HG02678 (cell line): ENCODE measurements around the gene CCSER2.
"Not testable (repeated sequence)": the region's sequence is repeated elsewhere in the genome, so short reads cannot be mapped to it uniquely, and the experiment has no call there.

Source experiments
- ATAC-seq: cut with Tn5 transposase; IDR thresholded peaks from one replicate; pipeline ENCODE4 v1.9.1; 2021; ENCODE audit warnings: mild to moderate bottlenecking, moderate library complexity; ENCODE audit not compliant: unreplicated experiment

CCSER2 gene

DNA sequence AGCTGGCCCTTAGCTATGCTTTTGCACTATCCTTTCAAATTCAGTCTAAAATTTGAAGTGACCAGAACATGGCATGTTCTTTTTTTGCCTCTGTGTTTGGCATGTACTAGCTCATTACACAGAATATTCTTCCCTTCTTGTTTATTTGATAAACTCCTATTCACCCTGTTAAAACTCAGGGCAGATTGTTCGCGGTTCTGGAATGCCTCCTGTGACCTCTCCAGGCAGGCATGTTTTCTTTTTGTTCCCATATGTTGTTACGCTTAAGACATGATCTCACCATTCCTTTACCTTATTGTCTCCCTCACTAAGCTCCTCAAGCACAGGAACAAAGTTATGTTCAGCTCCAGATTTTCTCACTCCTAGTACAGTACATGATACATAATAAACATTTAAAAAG is 181.7 kb downstream of the CCSER2 start:
- no peak for ATAC-seq

DNA sequence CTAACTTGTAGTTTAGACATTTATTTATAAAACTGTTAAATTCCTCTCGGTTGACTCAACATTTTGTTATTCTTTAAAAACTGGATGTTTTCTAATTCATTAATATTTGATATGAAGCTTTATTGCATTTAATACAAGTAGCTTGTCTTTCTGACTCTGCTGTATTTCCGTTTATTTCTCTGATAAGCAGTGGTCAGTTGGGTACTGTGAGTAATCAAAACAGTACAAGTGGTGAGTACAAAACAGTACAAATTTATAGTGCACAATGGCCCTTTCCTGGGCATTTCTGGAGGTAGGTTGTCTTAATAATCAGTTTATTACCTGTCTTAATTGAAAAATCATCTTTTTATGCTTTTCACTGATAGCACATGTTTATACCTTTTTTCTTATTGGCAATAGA is 182.7 kb downstream of the CCSER2 start:
- ATAC-seq = no peak

- no peak for ATAC-seq
Measured at GRCh38 chr10:84511709-84512285, 183.4 kb downstream of the CCSER2 start.

DNA sequence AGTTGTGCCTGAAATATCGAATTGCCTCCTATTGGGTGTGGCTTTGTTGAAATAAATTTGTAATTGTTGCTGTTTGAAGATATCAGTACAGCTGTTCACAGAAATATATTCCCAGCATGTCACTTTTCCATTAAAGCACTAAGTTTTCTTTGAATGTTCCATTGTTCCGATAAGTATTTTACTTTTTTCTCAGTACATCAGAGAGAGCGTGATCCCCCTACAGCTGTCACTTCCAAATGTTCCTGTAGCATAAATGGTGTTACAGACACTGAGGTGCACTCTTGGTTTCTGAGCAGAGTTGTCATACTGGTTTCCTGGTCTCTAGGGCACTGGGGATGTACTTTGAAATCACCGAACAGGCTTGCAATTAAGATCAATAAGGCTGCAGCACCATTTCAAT is 189.2 kb downstream of the CCSER2 start:
- ATAC-seq = no peak

DNA sequence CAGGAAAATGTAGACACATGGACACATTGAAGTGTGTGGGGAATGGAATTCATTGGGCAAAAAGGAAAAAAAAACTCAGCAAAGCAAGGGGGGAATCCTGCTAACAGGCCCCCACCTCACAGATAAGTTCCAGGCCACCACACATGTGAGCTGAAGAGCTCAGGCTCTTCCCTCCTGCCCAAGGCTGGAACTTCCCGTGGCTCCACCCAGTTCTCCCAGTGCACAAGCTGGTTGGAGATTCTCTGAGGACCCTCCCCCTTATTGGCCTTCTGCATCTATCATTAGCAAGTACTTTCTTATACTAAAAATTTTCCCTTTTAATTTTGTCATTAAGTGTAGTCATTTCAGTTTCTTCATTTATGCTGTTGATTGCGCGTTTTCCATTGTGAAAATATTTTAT is 190.8 kb downstream of the CCSER2 start:
- ATAC-seq = no peak

- no peak for ATAC-seq
Measured at GRCh38 chr10:84521013-84521412, 192.6 kb downstream of the CCSER2 start.

DNA sequence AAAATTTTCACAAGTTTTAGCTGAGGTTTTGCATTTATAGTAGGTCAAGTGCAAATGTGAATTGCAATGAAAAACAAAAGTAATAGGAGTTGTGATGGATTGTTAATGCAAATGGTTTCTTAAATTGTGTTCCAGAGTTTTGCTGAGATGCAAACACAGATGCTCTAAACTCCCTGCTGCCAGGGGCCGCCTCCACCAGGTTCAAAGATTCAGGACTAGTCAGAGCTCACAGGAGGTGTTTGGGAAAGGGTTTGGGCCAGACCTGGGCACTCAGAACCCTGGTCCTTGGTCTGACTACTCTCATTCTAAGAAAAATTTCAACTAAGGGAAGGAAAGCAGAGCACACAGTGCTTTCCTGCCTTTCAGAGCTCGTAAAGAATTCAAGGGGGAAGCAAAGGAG is 193.1 kb downstream of the CCSER2 start:
- ATAC-seq = no peak

GRCh38 chr10:84522612-84523462 is 194.4 kb downstream of the CCSER2 start:
- no peak for ATAC-seq

DNA sequence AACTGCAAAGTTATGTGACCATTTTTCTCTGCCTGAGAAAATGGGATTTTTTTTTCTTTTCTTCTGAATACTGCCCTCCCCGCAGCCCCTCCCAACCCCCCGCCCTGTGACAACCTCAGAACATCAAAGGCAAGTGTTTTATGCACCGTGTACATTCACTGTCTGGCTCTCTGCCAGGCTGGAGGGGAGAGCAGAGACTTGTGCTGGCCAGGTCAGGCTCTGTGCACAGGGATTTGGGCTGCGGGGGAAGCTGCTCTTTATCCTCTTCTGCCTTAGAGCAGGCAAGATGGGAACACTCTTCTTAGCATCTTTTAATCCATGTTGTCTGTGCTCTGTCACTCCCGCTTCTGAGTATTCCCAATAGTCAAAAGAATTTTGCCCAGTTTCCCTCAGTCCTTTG is 195.1 kb downstream of the CCSER2 start:
- no peak for ATAC-seq

- ATAC-seq = no peak
Measured at GRCh38 chr10:84524435-84524834, 196.0 kb downstream of the CCSER2 start.

DNA sequence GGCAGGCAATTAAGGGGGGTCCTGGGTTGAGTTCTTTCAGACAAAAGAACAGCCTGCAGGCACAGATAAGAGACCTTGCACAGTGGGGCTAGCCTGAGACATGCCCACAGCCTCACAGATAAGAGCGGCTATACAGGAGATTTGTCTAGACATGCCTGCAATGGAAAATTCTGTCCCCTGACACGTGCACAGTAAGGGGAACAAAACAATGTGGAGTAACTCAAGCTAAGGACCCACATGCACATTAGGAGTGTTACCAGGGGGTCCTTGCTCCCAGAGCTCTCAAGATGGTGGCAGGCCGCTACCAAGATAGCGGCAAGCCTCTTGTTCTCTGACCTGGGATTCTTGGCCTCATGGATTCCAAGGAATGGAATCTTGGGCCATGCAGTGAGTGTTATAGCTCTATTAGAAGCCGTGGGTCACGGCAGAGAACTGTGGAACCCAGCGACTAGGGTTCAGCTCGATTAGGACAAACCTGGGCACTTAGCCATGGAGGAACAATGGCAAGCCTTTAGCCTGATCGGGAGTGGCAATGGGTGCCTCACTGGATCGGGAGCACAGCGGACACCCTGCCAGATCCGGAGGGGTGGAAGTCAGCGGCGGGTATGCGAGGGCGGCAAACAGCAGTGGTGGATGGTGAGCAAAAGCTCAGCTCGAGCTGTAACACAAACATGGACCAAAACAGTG is 196.9 kb downstream of the CCSER2 start:
- ATAC-seq = no peak

- ATAC-seq = not testable (repeated sequence)
Measured at GRCh38 chr10:84525807-84526182, 197.4 kb downstream of the CCSER2 start.

DNA sequence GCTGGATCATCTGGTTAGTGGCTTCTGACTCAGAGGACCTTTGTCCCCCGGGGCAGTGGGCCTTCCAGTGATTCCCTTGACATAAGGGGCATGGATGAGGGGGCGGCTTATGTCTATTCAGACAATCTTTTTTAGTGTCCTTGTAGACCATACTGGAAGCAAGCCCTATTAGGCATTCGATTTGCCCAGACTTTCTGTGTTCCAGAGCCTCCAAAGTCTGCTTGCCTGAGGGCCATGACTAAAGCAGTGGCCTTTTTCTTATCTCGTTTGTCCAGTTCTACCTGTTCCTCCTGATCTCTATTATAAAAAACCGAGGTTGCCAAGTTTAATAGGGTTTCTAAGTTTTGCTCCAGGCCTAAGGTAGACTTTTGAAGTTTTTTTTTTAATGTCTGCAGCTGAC is 199.0 kb downstream of the CCSER2 start:
- not testable (repeated sequence) for ATAC-seq

- ATAC-seq = not testable (repeated sequence)
Measured at GRCh38 chr10:84528526-84528925, 200.1 kb downstream of the CCSER2 start.

DNA sequence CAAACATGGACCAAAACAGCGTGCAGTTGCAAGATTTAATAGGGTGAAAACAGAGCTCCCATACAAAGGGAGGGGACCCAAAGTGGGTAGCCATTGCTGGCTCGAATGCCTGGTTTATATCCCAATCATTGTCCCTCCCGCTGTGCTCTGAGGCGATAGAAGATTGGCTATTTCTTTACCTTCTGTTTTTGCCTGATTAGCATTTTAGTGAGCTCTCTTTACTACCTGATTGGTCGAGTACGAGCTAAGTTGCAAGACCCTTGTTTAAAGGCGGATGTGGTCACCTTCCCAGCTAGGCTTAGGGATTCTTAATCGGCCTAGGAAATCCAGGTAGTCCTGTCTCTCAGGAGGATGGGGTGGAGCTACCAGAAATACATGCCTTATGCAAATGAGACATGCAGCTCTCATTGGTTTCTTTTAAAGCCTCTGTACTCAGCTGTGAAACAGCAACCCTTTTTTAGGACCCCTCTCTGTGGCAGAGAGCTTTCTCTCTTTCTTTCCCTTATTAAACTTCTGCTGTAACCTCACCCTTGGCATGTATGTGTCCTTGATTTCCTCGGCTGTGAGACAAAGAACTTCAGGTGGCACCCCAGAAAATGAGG is 202.4 kb downstream of the CCSER2 start:
- ATAC-seq = no peak

GRCh38 chr10:84531396-84531795 is 203.0 kb downstream of the CCSER2 start:
- ATAC-seq = no peak

- no peak for ATAC-seq
Measured at GRCh38 chr10:84534168-84534567, 205.8 kb downstream of the CCSER2 start.

DNA sequence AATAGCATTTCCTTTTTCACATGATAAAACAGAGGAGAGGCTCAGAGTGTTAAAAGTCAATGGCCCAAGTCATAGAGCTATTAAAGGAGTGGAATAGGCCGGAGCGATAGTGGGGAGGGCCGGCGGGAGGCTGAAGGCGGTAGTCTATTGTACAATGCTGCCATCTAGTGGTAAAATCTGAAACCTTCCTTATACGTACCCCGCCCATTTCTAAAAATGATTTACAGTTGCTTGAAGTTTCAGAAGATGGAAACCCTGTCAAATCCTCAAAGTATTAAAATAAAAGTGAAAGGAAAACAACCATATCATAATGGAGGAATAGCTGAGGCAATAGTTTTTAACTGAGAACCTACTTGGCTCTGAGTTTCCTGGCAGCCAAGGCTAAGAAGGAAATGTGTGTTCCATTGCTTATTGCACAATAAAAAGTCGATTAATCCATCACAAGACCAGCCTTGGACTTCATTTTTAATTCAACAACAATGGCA is 209.1 kb downstream of the CCSER2 start:
- peak; percentile 67 for ATAC-seq

- ATAC-seq = no peak
Measured at GRCh38 chr10:84538036-84538435, 209.6 kb downstream of the CCSER2 start.

GRCh38 chr10:84539216-84539615 is 210.8 kb downstream of the CCSER2 start:
- ATAC-seq = no peak

DNA sequence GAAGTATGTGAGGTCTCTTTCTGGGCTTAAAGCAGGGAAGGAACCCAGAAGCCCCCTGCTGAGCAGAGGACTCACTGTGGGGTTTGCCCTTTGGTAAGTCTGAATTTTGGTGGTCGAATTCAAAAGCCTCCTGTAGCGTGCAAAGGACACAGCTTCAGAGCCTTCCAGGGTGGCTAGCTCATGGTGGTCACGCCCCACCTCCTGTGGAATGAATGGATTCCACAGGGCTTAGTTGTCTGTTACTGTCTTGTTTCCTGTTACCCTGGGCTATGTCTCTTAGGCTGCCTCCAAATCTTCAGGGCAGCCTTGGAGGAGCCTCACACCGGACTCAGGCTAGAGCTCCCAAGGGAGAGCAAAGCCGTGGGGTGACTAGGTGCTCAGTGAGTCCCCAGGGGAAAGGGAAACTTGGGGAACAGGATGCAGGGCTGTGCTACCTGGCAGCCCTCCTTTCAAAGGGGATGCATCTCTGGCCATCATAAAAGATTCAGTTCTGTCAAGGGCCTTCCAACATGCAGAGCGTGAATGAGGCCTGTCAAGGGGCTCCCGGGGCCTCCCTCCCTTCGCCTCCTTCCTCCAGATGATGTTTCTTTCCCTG is 211.7 kb downstream of the CCSER2 start:
- peak; percentile 7 for ATAC-seq
